GM19328 (cell line): ENCODE results near the gene GRIK5.

Experiments
- ATAC-seq: cut with Tn5 transposase; IDR thresholded peaks from one replicate; pipeline ENCODE4 v1.9.1; 2021; ENCODE audit warnings: mild to moderate bottlenecking, moderate library complexity; ENCODE audit not compliant: unreplicated experiment

The GRIK5 gene

GRCh38 chr19:42076380-42076944, 6.5 kb upstream of the GRIK5 start:
- peak; percentile 23 for ATAC-seq

- peak; percentile 91 for ATAC-seq
These were observed 5.8 kb upstream of the GRIK5 start, which contains the start of gene ZNF574 for GRCh38 chr19:42075616-42076379. Gene ZNF574, plus strand, starts transcription at chr19:42076166. Its CDS starts 2,441 bp downstream, at chr19:42078607.

- ATAC-seq: no peak
These were observed 5.3 kb upstream of the GRIK5 start for GRCh38 chr19:42075364-42075615.

GRCh38 chr19:42074513-42075363, 4.7 kb upstream of the GRIK5 start:
- ATAC-seq: no peak

- no peak for ATAC-seq
These were observed 1.2 kb upstream of the GRIK5 start for GRCh38 chr19:42071247-42071646.

GRCh38 chr19:42068756-42069571, 1.0 kb downstream of the GRIK5 start:
- ATAC-seq: no peak

- ATAC-seq: no peak
These were observed 1.6 kb downstream of the GRIK5 start for GRCh38 chr19:42068361-42068755.

- ATAC-seq: no peak
These were observed 2.6 kb downstream of the GRIK5 start for GRCh38 chr19:42067315-42067888.

GRCh38 chr19:42066075-42066754, 3.8 kb downstream of the GRIK5 start:
- no peak for ATAC-seq

GRCh38 chr19:42065511-42065910, 4.5 kb downstream of the GRIK5 start:
- no peak for ATAC-seq

- no peak for ATAC-seq
These were observed 5.0 kb downstream of the GRIK5 start for GRCh38 chr19:42065051-42065450.

- ATAC-seq: no peak
These were observed 5.6 kb downstream of the GRIK5 start for GRCh38 chr19:42064432-42064831.

- no peak for ATAC-seq
These were observed 7.6 kb downstream of the GRIK5 start for GRCh38 chr19:42062381-42062780.

- ATAC-seq: no peak
These were observed 9.9 kb downstream of the GRIK5 start for GRCh38 chr19:42060117-42060516.

GRCh38 chr19:42059196-42059595, 10.8 kb downstream of the GRIK5 start:
- ATAC-seq: no peak

GRCh38 chr19:42057846-42058245, 12.2 kb downstream of the GRIK5 start:
- ATAC-seq: no peak

- ATAC-seq: no peak
These were observed 15.8 kb downstream of the GRIK5 start for GRCh38 chr19:42054205-42054604.

GRCh38 chr19:42053037-42053935, 16.7 kb downstream of the GRIK5 start:
- no peak for ATAC-seq

GRCh38 chr19:42052241-42052863, 17.7 kb downstream of the GRIK5 start:
- no peak for ATAC-seq
